Natural killer cell treated with Interleukin-12 subunit alpha and Interleukin-12 subunit beta and Interleukin-15 and Interleukin-18, amount 100 ng/mL, for 72 hours (primary cell): Measurements from ENCODE around the gene PRRC2A. TPM values are rescaled to one million over a fixed set of nuclear protein-coding genes. Genes with fewer than 3 reads are reported as not detected.

Experiments used
- total RNA-seq, 2 donors: library from RNA; stranded (reverse); gene quantifications; one replicate each; pipeline ENCODE4 v1.2.3, GENCODE V29; 2022

PRRC2A gene
- total RNA-seq, 2 donors from 2014 or later = 224 to 345 TPM

Other genes starting within 250 kb of the PRRC2A start
- 10 to 100 TPM; 14.2 to 16.9 TPM for gene MICA, start 217.1 kb upstream of the PRRC2A start, total RNA-seq
- 10 to 100 TPM; 34.9 to 37.4 TPM for gene MICB, start 122.6 kb upstream of the PRRC2A start, total RNA-seq
- gene MCCD1, start 91.8 kb upstream of the PRRC2A start, total RNA-seq = not detected
- 100 to 1,000 TPM; 469 to 713 TPM for gene DDX39B, start 78.7 kb upstream of the PRRC2A start, total RNA-seq
- 1 to 10 TPM; 1.4 to 2.3 TPM for gene ATP6V1G2, start 74.1 kb upstream of the PRRC2A start, total RNA-seq
- 10 to 100 TPM; 16.8 to 17.0 TPM for gene NFKBIL1, start 73.1 kb upstream of the PRRC2A start, total RNA-seq
- gene LTA, start 48.4 kb upstream of the PRRC2A start, total RNA-seq = 1,000 to 10,000 TPM; 1,187 to 3,727 TPM
- gene TNF, start 45.1 kb upstream of the PRRC2A start, total RNA-seq = 100 to 1,000 TPM; 320 to 420 TPM
- 100 to 1,000 TPM; 110 to 153 TPM for gene LTB, start 38.3 kb upstream of the PRRC2A start, total RNA-seq
- 10 to 100 TPM; 15.5 to 34.6 TPM for gene LST1, start 34.4 kb upstream of the PRRC2A start, total RNA-seq
- gene NCR3, start 27.7 kb upstream of the PRRC2A start, total RNA-seq = 10 to 100 TPM; 65.5 to 91.6 TPM
- 10 to 100 TPM in 1 of 2 donors, 1 to 10 TPM in 1; 9.3 to 20.0 TPM for gene AIF1, start 5.5 kb upstream of the PRRC2A start, total RNA-seq
- gene BAG6, start 31.9 kb downstream of the PRRC2A start, total RNA-seq = 100 to 1,000 TPM; 284 to 337 TPM
- gene APOM, start 35.2 kb downstream of the PRRC2A start, total RNA-seq = 1 to 10 TPM in 1 of 2 donors, under 1 TPM in 1; 0.76 to 1.3 TPM
- 10 to 100 TPM; 26.9 to 34.0 TPM for gene C6orf47, start 40.1 kb downstream of the PRRC2A start, total RNA-seq
- gene GPANK1, start 44.3 kb downstream of the PRRC2A start, total RNA-seq = 10 to 100 TPM; 34.5 to 40.9 TPM
- gene CSNK2B, start 45.4 kb downstream of the PRRC2A start, total RNA-seq = 100 to 1,000 TPM; 205 to 247 TPM
- 10 to 100 TPM; 24.0 to 37.9 TPM for gene LY6G5B, start 49.3 kb downstream of the PRRC2A start, total RNA-seq
- 1 to 10 TPM; 5.4 to 8.8 TPM for gene LY6G5C, start 60.4 kb downstream of the PRRC2A start, total RNA-seq
- 10 to 100 TPM; 60.6 to 77.5 TPM for gene ABHD16A, start 82.6 kb downstream of the PRRC2A start, total RNA-seq
- not detected for gene LY6G6F, start 86.2 kb downstream of the PRRC2A start, total RNA-seq
- gene LY6G6D, start 94.6 kb downstream of the PRRC2A start, total RNA-seq = not detected
- not detected for gene LY6G6C, start 101.0 kb downstream of the PRRC2A start, total RNA-seq
- gene MPIG6B, start 102.7 kb downstream of the PRRC2A start, total RNA-seq = under 1 TPM in 1 of 2 donors, not detected in 1; 0.21 TPM
- gene DDAH2, start 108.6 kb downstream of the PRRC2A start, total RNA-seq = 10 to 100 TPM; 18.8 to 24.4 TPM
- gene CLIC1, start 115.8 kb downstream of the PRRC2A start, total RNA-seq = 100 to 1,000 TPM; 468 to 581 TPM
- 100 to 1,000 TPM in 1 of 2 donors, 10 to 100 TPM in 1; 36.2 to 154 TPM for gene MSH5, start 119.3 kb downstream of the PRRC2A start, total RNA-seq
- 10 to 100 TPM in 1 of 2 donors, 1 to 10 TPM in 1; 9.2 to 25.2 TPM for gene SAPCD1, start 141.9 kb downstream of the PRRC2A start, total RNA-seq
- 1 to 10 TPM; 1.4 to 2.1 TPM for gene VWA7, start 156.6 kb downstream of the PRRC2A start, total RNA-seq
- 100 to 1,000 TPM in 1 of 2 donors, 10 to 100 TPM in 1; 90.7 to 226 TPM for gene VARS1, start 175.0 kb downstream of the PRRC2A start, total RNA-seq
- 100 to 1,000 TPM in 1 of 2 donors, 10 to 100 TPM in 1; 94.6 to 113 TPM for gene LSM2, start 186.3 kb downstream of the PRRC2A start, total RNA-seq
- 1 to 10 TPM; 1.7 to 4.1 TPM for gene HSPA1L, start 194.6 kb downstream of the PRRC2A start, total RNA-seq
- 100 to 1,000 TPM; 160 to 262 TPM for gene HSPA1A, start 194.8 kb downstream of the PRRC2A start, total RNA-seq
- gene HSPA1B, start 207.0 kb downstream of the PRRC2A start, total RNA-seq = 100 to 1,000 TPM; 107 to 113 TPM
- 10 to 100 TPM; 37.2 to 46.6 TPM for gene NEU1, start 242.1 kb downstream of the PRRC2A start, total RNA-seq